ENCODE data around the gene SNRPN.

SNRPN gene

DNA sequence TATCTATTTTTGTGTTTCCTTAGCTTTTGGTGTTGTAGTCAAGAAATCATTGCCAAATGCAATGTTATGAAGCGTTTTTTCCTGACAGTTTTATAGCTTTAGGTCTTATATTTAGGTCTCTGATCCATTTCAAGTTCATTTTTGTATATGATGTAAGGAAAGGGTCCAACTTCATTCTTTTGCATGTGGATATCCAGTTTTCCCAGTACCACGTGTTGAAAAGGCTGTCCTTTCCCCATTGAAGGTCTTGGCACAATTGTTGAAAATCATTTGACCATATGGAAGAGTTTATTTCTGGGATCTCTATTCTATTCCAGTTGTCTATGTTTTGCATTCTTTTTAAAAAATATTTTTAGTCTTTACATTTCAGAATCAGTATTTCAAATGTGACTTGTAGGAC lies 14.6 kb upstream of the SNRPN start:
- POLR2A ChIA-PET, result no interaction called here
- H3K27ac ChIP-seq (ENCODE audit: extremely low read depth, low read depth, low read length), result no peak overlapping the region
- no peak overlapping the region for H3K4me3 ChIP-seq (ENCODE audit: low read depth, low read length)
- H3K4me1 ChIP-seq (ENCODE audit: control insufficient read depth, insufficient read depth, low read length), result no peaks in the 10 kb centered on the region
- no peaks in the 10 kb centered on the region for H3K36me3 ChIP-seq (ENCODE audit: control insufficient read depth in 2 of 2, insufficient read depth in 1 of 2, low read length in 2 of 2)
- CTCF ChIA-PET, result no interaction called here
- no peaks in the 10 kb centered on the region for H3K9me3 ChIP-seq (ENCODE audit: control insufficient read depth, insufficient read depth, low read depth, low read length)
- TF ChIP-seq ZNF324 (tag by site-specific recombination; IDR thresholded peaks at IDR 0.05), result no peak
- TF ChIP-seq, protein P1, sequence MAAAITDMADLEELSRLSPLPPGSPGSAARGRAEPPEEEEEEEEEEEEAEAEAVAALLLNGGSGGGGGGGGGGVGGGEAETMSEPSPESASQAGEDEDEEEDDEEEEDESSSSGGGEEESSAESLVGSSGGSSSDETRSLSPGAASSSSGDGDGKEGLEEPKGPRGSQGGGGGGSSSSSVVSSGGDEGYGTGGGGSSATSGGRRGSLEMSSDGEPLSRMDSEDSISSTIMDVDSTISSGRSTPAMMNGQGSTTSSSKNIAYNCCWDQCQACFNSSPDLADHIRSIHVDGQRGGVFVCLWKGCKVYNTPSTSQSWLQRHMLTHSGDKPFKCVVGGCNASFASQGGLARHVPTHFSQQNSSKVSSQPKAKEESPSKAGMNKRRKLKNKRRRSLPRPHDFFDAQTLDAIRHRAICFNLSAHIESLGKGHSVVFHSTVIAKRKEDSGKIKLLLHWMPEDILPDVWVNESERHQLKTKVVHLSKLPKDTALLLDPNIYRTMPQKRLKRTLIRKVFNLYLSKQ (tag by site-specific recombination; IDR thresholded peaks at IDR 0.05; ENCODE audit: borderline replicate concordance), result no peak
- no peak for TF ChIP-seq ZNF341 (tag by site-specific recombination; IDR thresholded peaks at IDR 0.05; ENCODE audit: low read depth)
- TF ChIP-seq KLF7 (tag by site-specific recombination; IDR thresholded peaks at IDR 0.05; ENCODE audit: borderline replicate concordance), result no peak
- no peak for TF ChIP-seq ZNF747 (tag by site-specific recombination; IDR thresholded peaks at IDR 0.05)
- no peak for TF ChIP-seq BCL11B (tag by site-specific recombination; IDR thresholded peaks at IDR 0.05; ENCODE audit: low read depth)
- no peak for TF ChIP-seq GLIS2 (tag by site-specific recombination; IDR thresholded peaks at IDR 0.05)
- TF ChIP-seq KLF8 (tag by site-specific recombination; IDR thresholded peaks at IDR 0.05), result no peak

DNA sequence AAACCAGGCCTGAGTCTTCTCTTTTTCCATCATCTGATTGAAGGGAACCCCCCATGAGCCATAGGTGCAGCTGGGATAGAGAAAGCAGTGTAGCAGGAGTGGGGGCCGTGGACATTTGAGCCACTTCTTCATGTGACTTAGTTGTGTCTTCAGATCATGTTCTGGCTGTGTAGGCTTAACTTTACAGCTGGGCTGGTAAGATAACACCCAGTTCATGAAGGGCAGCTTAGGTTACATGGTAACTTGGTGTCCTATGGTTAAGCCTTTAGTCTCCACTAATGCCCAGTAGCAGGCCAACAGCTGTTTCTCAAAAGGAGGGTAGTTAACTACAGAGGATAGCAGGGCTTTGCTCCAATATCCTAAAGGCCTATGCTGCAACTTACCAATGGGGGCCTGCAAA lies 11.4 kb upstream of the SNRPN start:
- Histone ChIP-seq H3K27ac (ENCODE audit: extremely low read depth, low read depth, low read length) (no peak overlapping the region), H3K9me3 (ENCODE audit: control insufficient read depth, insufficient read depth, low read depth, low read length) (no peaks in the 10 kb centered on the region), H3K4me3 (ENCODE audit: low read depth, low read length) (no peak overlapping the region), H3K36me3 (ENCODE audit: control insufficient read depth in 2 of 2, insufficient read depth in 1 of 2, low read length in 2 of 2) (no peaks in the 10 kb centered on the region), H3K4me1 (ENCODE audit: control insufficient read depth, insufficient read depth, low read length) (no peaks in the 10 kb centered on the region)
- TF ChIP-seq ZNF350 (tag by site-specific recombination; IDR thresholded peaks at IDR 0.05), result no peak
- TF ChIP-seq ZFP37 (tag by site-specific recombination; IDR thresholded peaks at IDR 0.05), result no peak
- no peak for TF ChIP-seq ZNF544 (tag by site-specific recombination; IDR thresholded peaks at IDR 0.05)
- TF ChIP-seq ZNF10 (tag by site-specific recombination; IDR thresholded peaks at IDR 0.05), result no peak
- TF ChIP-seq ZNF785 (tag by site-specific recombination; IDR thresholded peaks at IDR 0.05), result no peak
- no peak for TF ChIP-seq ZNF664 (tag by site-specific recombination; IDR thresholded peaks at IDR 0.05)
- TF ChIP-seq ZNF530 (tag by site-specific recombination; IDR thresholded peaks at IDR 0.05; ENCODE audit: low read depth), result no peak
- no peak for TF ChIP-seq ZNF274 (IDR thresholded peaks at IDR 0.05; ENCODE audit: low read length)
- no peak for TF ChIP-seq ZNF274 (tag by site-specific recombination; IDR thresholded peaks at IDR 0.05; ENCODE audit: borderline replicate concordance)
- TF ChIP-seq ZNF701 (tag by site-specific recombination; IDR thresholded peaks at IDR 0.05), result no peak
- TF ChIP-seq ZBTB21 (tag by site-specific recombination; IDR thresholded peaks at IDR 0.05), result no peak
- TF ChIP-seq ZNF707 (tag by site-specific recombination; IDR thresholded peaks at IDR 0.05), result no peak
- no peak for TF ChIP-seq EGR2 (tag by site-specific recombination; IDR thresholded peaks at IDR 0.05; ENCODE audit: low read depth)
- no peak for TF ChIP-seq ZNF121 (tag by site-specific recombination; IDR thresholded peaks at IDR 0.05)
- TF ChIP-seq ZNF677 (tag by site-specific recombination; IDR thresholded peaks at IDR 0.05), result no peak
- TF ChIP-seq, protein P2, sequence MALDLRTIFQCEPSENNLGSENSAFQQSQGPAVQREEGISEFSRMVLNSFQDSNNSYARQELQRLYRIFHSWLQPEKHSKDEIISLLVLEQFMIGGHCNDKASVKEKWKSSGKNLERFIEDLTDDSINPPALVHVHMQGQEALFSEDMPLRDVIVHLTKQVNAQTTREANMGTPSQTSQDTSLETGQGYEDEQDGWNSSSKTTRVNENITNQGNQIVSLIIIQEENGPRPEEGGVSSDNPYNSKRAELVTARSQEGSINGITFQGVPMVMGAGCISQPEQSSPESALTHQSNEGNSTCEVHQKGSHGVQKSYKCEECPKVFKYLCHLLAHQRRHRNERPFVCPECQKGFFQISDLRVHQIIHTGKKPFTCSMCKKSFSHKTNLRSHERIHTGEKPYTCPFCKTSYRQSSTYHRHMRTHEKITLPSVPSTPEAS (tag by site-specific recombination; IDR thresholded peaks at IDR 0.05), result no peak
- no peak for TF ChIP-seq TCF7L2 (IDR thresholded peaks at IDR 0.05; ENCODE audit: borderline replicate concordance, low read depth, low read length)
- CTCF ChIA-PET, result no interaction called here
- POLR2A ChIA-PET, result no interaction called here

Measured in HEK293 (cell line).